HG03095 (cell line): ENCODE results near the gene UBE2D2.

Experiments
- ATAC-seq: cut with Tn5 transposase; IDR thresholded peaks from one replicate; pipeline ENCODE4 v1.9.1; 2021; ENCODE audit warnings: moderate library complexity; ENCODE audit not compliant: unreplicated experiment

UBE2D2 gene

DNA sequence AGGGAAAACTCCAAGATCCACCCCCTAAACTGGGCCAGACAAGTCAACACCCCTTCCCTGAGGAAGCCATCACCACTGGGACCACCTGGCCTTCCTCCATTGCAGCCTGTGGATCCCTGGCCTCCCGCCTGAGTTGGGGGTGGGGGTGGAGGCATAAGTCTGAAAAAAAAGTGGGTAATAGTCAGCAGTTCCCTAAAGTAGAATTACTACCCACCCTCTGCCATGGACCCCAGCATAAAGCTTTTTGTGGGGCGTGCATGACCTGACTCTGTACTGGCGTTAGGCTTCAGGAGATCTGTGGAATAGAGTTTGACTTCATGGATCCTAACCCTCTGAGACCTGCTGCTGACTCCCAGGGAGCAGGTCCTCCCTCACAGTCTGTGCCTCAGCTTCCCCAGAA is 85.0 kb downstream of the UBE2D2 start:
- ATAC-seq = no peak

DNA sequence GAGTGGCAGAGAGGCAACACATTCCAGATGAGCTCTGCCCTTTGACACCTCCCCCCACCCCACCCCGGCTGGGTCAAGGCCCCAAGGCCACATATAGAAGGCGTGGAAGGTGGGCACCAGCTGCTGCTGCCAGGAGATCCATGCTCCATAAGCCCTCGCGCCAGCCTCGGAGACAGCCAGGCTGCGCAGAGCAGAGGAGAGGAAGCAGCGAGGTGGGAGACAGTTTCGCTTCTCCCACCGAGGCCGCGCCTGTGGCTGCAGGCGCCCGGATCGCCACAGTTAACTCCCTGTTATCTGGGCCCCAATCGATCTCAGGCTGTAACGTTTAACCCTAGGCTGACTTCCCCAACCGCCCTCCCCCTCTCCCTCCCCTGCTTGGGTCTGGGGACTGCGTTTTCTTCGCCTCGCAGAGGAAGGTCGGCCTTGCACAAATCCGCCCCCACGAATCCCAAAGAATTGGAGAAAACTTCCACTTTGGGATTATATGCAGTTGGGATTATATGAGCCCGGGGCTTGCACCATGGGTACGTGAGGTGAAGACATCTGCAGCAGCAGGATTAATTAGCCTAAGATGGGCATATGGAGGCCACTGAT is 85.9 kb downstream of the UBE2D2 start:
- no peak for ATAC-seq

DNA sequence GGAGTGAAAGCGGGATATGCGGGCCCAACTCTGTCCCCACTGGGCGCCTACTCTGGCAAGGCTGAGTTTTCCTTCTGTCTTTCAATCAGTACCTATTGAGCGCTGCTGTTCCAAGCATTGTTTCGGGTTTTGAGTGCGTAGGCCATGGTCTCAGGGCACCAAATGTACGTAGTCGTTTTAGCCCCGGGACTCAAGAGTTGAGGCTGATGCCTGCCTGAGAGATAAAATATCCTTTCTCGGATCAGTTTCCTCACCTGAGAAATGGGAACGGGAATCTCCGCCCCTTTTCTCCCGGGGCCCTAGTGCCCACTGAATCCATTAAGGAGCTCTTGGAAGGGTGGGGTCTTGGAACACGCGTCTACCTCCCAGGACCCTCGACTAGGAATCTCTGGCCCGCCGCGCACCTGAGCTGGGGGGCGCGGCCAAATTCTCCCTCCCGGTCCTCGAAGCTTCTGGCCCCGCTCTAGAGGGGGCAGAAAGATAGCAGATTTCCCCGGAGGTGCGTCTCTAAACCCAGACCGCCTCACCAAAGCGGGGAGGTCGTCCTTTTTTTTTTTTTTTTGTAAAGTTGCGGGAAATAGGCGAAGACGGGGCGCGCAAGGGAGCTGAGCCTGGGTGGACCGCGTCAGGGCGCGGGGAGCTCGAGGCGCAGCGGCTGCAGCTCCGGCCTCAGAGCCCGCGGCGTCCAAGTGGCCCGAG is 86.5 kb downstream of the UBE2D2 start:
- ATAC-seq = no peak

DNA sequence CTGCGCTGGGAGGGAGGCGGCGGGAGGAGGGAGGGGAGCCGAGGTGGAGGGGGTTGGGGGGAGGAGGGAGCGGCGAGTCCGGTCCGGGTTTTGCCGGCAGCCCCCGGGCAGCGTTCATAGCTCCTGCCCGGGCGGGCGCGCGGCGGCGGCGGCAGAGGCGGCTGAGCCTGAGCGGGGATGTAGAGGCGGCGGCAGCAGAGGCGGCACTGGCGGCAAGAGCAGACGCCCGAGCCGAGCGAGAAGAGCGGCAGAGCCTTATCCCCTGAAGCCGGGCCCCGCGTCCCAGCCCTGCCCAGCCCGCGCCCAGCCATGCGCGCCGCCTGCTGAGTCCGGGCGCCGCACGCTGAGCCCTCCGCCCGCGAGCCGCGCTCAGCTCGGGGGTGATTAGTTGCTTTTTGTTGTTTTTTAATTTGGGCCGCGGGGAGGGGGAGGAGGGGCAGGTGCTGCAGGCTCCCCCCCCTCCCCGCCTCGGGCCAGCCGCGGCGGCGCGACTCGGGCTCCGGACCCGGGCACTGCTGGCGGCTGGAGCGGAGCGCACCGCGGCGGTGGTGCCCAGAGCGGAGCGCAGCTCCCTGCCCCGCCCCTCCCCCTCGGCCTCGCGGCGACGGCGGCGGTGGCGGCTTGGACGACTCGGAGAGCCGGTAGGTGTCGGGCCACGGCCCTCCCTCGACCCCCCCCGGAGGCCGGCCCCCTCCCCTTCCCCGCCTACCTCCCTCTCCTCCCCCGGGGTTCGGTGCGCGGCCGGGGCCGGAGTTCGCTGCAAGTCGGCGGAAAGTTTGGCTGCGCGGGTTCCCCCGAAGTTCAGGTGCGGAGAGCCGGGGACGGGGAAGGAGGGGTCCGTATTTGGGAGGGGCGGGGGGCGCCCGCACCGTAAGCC is 87.3 kb downstream of the UBE2D2 start, which contains the start of gene CXXC5:
TSS of gene CXXC5 (plus strand) at position 145 of the 877 bp plus-strand sequence. CDS start 32,175 bp downstream, outside the sequence.
- ATAC-seq = peak; percentile 23

DNA sequence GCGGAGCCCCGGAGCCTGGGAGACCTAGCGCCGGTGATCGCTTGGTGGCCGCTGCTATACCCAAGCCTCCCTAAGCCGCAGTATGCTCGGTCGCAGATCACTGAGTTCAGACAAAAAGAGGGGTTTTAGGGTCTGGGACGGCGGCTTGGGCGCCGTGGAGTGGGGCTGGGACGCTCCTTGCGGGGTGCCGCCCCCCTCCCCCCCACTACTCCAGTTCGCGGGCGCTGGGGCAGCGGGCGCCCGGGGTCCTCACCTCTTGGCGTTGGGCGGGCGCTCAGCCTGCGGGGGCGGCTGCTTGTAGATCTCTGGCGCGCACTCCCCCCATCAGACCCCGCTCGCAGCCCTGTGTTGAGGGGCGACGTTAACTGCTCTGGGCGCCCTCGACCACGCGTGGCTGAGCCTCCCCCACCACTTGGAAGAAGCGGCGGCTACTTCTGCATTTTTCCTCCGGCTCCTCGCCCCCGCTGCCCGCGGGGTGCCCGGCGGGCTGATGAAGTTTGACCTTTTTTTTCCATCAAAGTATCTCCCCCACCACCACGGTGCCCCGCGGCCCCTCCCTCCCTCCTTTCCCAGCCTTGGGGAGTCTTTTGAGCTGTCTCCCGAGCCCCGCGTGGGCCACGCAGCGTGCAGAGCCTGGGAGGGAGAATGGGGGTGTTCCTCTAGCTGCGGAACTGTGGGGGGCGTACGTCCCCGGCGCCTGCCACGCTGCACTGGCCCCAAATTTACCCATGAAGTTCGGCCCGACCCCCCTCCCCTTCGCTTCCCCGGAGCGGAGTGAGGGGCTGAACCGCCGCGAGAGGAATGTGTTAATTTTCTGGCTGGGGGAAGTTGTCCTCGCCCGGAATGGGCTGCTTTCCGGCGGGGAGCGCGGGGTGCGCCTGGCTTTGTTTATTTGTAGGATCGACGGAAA is 88.2 kb downstream of the UBE2D2 start:
- no peak for ATAC-seq

DNA sequence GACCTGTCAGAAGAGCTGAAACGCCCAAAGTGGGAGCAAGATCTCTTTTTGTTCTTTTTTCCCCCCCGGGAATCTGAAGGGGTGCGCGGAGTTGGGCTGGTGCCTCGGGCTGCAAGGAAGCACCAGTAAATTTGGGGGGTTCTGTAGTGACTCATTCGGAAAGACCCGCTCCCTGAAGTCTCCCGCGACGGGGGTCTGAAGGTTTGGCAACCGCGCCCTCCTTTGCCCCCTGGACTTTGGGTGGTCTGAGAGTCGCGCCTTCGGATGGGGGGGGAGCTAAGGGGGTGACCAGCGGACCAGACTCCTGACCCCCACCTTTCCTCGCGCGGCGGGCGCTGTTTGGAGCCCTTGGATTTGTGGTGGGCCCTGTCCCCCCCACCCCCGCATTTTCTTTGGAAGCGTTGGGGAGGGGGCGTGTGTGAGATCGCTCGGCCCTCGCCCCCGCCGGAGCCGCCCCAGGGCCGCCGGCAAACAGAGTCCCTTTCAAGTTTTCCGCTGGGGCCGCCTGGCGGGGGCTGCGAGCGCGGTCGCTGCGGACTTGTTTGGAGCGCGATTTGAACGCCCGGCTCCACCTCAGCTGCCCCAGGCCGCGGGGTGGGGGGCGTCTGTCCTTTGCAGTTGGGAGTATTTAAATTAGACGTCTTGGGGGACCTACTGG is 89.0 kb downstream of the UBE2D2 start:
- no peak for ATAC-seq

DNA sequence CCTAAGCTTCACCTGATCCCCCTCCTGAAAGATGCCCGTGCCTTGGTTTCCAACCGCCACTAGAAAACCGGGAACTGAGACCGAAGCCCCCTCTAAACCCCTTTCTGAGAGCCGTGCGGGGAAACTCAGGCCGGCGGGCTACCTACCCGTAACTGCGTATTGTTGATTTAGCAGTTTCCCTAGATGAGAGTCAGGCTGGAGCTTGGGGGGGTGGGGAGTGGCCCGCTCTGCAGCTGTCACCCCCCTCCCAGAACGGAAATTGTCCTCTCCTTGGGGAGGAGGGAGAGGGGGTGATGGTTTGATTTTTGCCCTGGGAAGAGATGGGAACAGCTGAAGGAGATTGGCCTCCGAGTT is 89.5 kb downstream of the UBE2D2 start:
- no peak for ATAC-seq

DNA sequence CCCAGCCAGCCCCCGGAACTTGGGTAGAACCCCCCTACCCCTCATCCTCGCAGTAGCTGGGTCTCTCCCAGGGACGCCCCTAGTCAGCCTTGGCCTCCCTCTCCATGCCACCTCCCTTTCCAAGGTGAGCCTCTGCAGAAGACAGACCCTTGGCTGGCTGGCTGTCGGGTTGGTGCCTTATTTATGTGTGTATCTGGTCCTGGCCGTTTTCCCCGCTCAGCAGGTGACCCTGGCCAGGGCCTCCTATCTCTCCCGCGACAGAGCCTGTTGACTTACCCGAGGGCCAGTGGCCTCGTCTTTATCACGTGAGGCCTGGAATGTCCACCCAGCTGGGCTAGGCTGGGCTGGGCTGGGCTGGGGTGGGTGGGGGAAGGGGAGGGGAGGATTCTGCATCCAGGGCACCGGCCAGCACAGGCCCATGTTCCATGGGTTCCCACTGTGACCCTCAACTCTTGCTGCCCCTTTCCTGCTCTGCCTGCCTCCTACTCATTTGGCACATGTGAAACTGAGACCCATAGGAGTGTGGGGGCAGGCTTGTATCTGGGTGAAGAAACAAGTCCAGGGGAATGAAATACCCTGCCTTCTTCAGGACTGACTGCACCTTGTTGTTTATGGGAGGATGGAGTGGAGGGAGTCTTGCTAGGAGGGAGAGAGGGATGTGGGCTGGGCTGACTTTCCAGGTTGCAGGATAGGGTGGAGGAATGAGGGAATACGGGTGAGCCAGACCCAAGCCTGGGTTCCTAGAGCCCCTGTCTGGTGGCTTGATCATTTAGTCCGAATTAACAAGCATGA is 90.1 kb downstream of the UBE2D2 start:
- ATAC-seq = no peak

DNA sequence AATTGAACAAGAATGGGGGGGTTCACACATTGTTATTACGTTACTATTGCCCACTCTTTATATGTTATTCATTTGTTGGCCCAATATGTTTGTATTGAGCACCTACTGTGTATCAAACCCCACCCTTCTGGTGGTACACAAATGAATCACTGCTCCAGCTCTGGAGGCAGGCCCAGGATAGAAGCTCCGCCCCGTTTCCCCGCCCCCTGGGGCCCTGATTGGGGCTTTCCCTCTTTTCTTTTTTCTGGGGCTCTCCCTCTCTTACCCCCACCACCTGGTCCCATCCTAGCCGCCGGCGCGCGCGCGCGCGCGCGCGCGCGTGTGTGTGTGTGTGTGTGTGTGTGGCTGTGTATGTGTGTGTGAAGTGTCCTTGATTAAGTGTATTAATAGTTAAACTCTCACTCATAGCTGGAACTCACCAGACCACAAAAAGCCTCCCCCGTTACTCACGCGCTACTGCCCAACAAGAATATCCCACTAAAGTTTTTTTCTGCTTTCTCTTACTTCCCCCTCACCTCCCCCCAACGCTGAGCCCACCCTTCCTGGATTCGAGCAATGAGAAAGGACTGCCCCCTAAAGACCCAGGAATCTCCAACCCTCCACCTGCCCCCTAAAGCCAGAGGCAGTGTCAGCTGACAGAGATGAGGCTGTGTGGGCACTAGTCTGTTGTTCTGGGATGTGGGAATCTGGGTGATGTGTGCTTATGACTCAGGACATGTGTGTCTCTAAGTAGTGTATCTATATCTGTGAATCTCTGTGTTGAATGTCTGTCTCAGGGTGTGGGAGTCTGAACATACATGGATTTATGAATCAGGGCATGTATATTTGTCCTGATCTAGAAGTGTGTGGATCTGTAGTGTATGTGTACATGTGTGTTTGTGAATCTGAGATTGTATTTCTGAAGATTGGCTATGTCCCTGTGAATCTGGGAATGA is 91.0 kb downstream of the UBE2D2 start:
- peak; percentile 42 for ATAC-seq

DNA sequence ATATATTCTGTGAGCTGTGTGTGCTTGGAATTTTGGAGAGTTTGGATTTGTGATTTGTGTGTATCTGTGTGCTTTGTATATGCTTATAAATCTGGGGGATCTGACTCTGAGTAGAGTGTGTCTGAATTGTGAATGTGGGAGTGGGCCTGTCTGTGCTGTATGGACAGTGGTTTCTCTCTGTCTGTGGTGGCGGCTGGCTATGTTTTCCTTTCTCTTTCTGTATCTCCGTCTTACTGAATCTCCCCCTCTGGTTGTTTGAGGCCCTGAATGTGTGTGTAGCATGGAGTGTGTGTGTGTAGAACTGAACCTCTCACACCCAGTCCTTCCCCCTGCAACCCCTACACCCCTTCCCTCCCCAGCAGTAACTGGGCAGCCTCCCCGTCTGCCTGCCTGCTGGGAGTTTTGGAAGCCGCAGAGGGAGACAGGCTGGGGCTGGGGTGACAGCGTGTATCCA is 91.7 kb downstream of the UBE2D2 start:
- peak; percentile 35 for ATAC-seq

DNA sequence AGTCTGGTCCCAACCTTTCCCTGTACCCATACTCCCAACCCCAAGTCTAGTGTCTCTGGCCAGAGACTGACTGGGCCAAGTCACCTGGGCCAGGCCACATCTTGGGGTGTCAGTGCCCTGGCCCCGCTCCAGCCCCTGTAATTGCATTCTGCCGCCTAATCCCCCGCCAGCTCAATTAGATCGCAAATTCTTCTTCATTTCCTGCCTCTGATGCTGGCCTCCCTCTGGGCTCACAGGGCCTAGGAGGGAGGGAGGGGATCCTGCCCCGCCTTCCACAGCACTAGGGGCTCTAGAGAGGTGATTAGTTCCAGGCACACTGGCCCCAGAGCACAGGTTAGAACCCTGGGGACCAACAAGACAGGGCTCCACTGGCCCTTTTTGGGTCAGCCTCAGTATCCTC is 92.5 kb downstream of the UBE2D2 start:
- ATAC-seq = no peak

DNA sequence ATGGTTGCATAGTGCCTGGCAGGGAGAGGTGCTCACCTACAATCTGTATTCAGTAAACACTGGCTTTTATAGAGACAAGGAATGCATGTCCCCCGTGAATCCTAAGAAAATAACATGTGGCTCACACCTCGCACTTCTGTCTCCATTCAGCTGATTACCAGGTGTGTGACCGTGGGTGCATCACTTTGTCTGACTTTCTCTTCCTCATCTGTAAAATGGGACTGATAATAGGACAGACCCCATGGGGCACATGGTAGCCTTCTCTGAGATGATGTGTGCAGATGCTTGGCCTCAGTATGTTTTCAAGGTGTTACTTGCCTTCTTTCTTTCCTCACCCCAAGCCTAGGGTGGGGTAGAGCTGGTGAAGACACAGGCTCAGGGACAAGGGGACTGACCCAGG is 93.3 kb downstream of the UBE2D2 start:
- no peak for ATAC-seq

DNA sequence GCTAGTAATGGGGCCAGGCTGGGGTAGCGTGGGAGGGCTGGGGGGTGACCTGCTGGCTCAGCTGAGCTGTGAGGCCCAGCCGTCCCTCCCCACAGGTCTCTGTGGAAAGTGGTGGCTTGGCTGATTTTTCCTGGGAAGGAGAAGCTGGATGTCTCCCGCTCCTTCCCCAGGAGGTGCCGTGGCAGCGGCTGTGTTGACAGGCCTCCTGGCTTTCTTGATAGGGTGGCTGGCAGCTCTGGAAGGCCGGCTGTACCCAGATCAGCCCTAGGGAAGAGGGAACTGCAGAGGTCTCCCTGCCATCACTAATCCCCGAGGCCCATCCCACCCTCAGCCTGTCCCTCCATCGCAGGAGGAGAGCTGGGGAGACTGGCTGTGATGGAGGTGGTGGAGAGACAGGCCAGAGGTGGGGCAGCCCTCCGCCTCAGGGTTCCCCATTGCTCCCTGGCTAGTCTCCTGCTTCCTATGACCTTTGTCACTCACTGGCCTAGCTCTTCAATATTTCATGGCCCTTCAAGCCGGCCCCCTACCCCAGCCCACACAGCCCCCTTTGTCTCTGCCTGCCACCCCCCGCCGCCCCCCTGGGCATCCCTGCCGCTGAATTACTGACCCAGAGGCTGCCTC is 93.8 kb downstream of the UBE2D2 start:
- no peak for ATAC-seq

DNA sequence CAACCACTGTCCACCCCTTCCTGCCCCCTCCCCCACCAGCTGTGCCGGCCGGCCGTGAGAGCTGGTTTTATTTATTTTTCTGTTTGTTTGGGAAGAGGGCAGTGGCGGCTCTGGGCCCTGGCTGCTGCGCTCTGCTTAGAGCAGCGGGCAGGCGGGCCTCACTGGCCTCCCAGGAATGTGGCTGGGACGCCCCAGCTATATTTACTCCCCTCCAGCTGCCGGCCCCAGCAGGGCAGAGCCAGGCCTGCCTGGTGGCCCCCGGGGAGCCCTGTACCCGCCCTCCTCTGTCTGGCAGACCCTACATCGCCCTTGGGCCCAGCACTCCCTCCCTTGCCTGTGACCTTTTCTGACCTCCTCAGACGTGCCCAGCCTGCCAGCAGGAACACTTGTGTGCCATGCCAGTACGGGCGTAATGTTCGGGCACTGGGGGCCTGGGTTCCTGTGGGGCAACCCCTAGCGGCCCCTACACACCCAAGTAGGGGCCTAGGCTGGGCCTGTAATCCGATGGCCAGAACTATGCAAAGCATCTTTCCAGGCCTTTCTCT is 94.7 kb downstream of the UBE2D2 start:
- ATAC-seq = no peak

DNA sequence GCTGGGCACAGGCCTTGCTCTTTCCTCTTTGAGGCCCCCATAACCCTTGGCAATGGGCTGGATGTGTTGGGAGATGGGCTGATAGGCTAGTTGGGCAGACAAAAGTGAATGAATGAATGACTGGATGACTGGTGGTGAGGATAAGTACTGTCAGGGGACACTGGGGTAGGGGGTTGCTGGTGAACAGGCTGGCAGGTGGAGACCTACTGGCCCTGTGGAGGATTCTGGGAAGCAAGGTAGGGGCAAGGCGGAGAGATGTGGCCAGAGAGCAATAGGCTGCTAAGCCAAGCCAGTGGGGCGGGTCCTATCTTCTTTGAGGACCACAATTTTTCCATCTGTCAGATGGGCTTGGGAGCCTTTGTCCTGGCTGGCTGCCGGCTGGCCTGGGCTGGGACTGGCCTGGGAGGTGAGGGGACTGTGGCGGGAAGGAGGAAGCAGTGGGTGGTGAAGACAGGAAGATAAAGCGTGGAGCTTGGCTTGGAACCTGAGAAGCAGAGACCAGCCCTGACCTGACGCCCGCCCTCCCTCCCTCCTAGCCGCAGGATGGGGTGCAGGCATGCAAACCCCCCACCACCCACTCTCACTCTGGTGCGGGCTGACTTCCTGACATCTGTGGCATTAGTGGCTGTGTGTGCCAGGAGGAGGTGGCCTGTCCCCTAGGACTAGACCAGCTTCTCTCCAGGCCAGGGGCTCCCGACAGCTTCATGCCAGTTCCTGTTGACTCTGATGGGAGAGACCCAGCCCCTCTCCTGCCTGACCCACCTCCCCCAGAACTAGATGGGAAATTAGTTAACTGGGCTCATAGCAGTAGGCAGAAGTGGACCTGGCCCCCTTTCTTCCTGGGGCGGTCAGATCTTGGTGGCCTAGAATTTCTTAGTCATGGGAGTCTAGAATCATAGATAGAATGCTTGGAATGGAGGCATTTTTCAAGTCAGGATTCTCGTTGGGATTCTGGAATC is 96.5 kb downstream of the UBE2D2 start:
- ATAC-seq = no peak

DNA sequence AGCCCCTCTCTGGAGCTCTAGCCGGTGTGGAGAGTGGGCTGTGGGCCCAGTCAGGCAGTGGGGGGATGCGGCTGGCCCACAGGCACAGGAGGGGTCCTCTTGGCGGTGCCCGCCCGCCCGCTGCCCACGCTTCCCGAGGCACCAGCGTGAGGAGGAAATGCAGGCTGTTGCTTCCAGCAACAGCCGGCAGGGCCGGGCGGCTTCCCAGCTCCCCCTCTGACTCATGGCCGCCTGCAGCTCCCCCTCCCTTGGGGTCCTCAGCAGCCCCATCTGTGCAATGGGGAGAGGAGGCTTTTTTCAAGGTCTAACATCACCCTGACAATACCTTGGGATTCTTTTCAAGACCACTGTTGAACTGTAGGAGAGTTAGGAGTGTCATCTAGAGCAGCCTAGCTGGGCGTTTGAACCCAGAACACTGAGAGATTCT is 97.4 kb downstream of the UBE2D2 start:
- no peak for ATAC-seq
